WERI-Rb-1 (cell line): Measurements from ENCODE around the gene MYH15.

Experiments used
- DNase-seq: peaks from one replicate; pipeline ENCODE4 v3.0.0-alpha.2; 2020
- H3K27ac ChIP-seq: fragments of 250-450 bp; sonication (Bioruptor Pico); 2 replicates; pipeline ENCODE4 v1.5.1; 2020; ENCODE audit warnings: mild to moderate bottlenecking, moderate library complexity
- H3K27me3 ChIP-seq: fragments of 250-450 bp; sonication (Bioruptor Pico); 2 replicates; pipeline ENCODE4 v1.5.1; 2021; ENCODE audit warnings: mild to moderate bottlenecking, low read depth, moderate library complexity; ENCODE audit not compliant: insufficient read depth, severe bottlenecking
- H3K36me3 ChIP-seq: fragments of 250-450 bp; sonication (Bioruptor Pico); 2 replicates; pipeline ENCODE4 v1.5.1; 2020; ENCODE audit warnings: mild to moderate bottlenecking, moderate library complexity
- H3K4me3 ChIP-seq: 2 replicates; pipeline ENCODE4 v1.5.1; 2011; ENCODE audit warnings: low read depth, mild to moderate bottlenecking, control low read depth, low read length
- H3K9me3 ChIP-seq: fragments of 250-450 bp; sonication (Bioruptor Pico); 2 replicates; pipeline ENCODE4 v1.5.1; 2021; ENCODE audit warnings: mild to moderate bottlenecking, moderate library complexity; ENCODE audit not compliant: severe bottlenecking
- CTCF ChIP-seq: IDR thresholded peaks from 2 replicates; pipeline ENCODE4 v1.5.1; 2011; ENCODE audit warnings: low read depth, mild to moderate bottlenecking, control low read depth, inconsistent platforms, low read length

The MYH15 gene

DNA sequence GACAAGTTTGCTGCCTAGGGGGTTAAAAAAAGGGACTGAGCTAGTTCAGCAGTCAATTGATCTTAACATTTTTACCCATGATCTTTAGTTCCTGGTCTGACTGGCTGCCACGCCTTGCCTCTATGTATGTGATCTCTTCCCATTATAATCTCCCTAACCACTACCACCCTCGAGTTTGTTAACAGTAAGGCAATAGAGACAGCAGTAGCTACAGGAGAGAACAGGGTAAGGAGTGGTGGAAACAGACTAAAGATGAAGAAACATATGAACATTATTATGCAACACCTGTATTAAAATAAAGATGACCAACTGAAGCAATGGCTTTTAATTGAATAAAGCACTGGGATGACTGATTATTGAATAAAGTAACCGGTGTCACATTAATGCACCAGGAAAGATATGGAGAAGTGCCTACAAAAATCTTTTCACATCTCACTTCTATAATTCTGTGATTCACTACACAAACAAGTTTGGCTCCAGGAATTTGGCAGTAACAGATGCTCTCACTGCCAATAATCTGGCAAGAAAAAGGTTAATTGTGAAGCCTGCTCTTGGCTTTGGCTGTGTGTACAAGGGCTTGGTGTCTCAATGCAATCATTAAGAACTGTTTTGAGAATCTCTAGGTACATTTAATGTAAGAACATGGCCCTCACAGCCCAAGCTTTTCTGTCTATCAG is 118.3 kb downstream of the MYH15 start:
- Histone ChIP-seq H3K27ac (no peak overlapping the region), H3K27me3 (no peaks in the 10 kb centered on the region), H3K4me3 (no peak overlapping the region), H3K36me3 (no peaks in the 10 kb centered on the region), H3K9me3 (no peaks in the 10 kb centered on the region)
- no peak for DNase-seq
- TF ChIP-seq CTCF, result no peak

GRCh38 chr3:108389372-108389771 is 121.0 kb downstream of the MYH15 start:
- Histone ChIP-seq H3K27ac (no peak overlapping the region), H3K9me3 (no peaks in the 10 kb centered on the region), H3K27me3 (no peaks in the 10 kb centered on the region), H3K36me3 (no peaks in the 10 kb centered on the region), H3K4me3 (no peak overlapping the region)
- TF ChIP-seq CTCF, result no peak
- DNase-seq, result peak; percentile 26

- no peaks in the 10 kb centered on the region for H3K27me3 ChIP-seq
- DNase-seq, result no peak
Observed at GRCh38 chr3:108388136-108389132, 122.0 kb downstream of the MYH15 start.

DNA sequence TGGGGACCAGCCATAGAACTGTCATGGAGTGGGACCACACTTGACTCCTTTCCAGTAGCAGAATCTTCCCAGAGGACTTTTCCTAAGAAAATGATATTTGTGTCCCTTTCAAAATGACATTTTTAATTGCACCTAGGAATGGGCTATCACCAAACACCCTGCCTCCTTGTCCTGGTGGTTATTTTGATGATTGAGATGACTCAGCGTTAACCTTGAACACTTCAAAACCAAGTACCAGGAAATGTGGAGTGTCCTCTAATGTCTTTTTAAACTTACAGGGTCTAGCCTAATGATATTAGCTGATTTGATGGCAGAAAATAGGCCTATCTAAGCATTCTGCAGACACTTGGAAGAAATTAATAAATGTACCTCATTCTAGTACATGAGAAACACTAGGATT is 123.3 kb downstream of the MYH15 start:
- Histone ChIP-seq H3K36me3 (no peaks in the 10 kb centered on the region), H3K27me3 (no peaks in the 10 kb centered on the region), H3K9me3 (no peaks in the 10 kb centered on the region), H3K4me3 (no peak overlapping the region), H3K27ac (no peak overlapping the region)
- no peak for DNase-seq
- no peak for TF ChIP-seq CTCF

More at GRCh38 chr3:108388136-108389132, 122.0 kb downstream of the MYH15 start:
- H3K9me3 ChIP-seq, result no peaks in the 10 kb centered on the region
- no peak for TF ChIP-seq CTCF
- H3K27ac ChIP-seq, result no peak overlapping the region
- no peaks in the 10 kb centered on the region for H3K36me3 ChIP-seq
- no peak overlapping the region for H3K4me3 ChIP-seq

DNA sequence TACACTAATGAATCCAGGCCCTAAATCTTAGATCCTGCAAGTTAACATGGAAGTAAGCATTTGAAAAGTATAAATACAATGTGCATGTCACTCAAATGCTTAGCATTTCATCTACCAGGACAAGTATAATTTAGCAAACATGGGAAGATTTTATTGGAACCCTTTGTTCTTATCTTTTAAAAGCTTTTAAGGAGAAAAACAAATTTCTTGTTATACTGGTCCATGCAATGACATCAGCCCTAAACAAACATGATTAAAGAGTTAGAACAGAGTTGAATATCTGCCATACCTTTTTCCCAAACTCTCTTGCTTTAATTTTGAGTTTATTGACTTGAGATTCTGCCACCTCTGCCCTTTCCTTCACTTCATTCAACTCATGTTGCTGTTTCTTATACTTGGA is 127.1 kb downstream of the MYH15 start:
- TF ChIP-seq CTCF, result no peak
- Histone ChIP-seq H3K27me3 (no peaks in the 10 kb centered on the region), H3K27ac (no peak overlapping the region), H3K4me3 (no peak overlapping the region), H3K36me3 (no peaks in the 10 kb centered on the region), H3K9me3 (peaks cover 5% of the 10 kb centered on the region)
- no peak for DNase-seq
